Activated T-cell treated with anti-CD3 and anti-CD28 coated beads, Interleukin-2, amount 50 U/mL, for 24 hours (primary cell): ENCODE data around the gene ADD3.

Source experiments
- DNase-seq: peaks from one replicate; pipeline ENCODE4 v3.0.0-alpha.2; 2020
- H3K27ac Mint-ChIP-seq: 2 replicates; pipeline ENCODE4 v1.8.0; 2020; ENCODE audit warnings: mild to moderate bottlenecking, mixed read lengths
- H3K27me3 Mint-ChIP-seq: 2 replicates; pipeline ENCODE4 v1.8.0; 2020; ENCODE audit warnings: mixed read lengths
- H3K36me3 Mint-ChIP-seq: 2 replicates; pipeline ENCODE4 v1.8.0; 2020; ENCODE audit warnings: low read depth, mixed read lengths
- H3K4me1 Mint-ChIP-seq: 2 replicates; pipeline ENCODE4 v1.8.0; 2020; ENCODE audit warnings: low read depth, mixed read lengths
- H3K4me3 Mint-ChIP-seq: 2 replicates; pipeline ENCODE4 v1.8.0; 2020; ENCODE audit warnings: mild to moderate bottlenecking, moderate library complexity, mixed read lengths
- H3K9me3 Mint-ChIP-seq: 2 replicates; pipeline ENCODE4 v1.8.0; 2020; ENCODE audit warnings: mixed read lengths

The ADD3 gene

GRCh38 chr10:110007701-110008517, at the start of gene ADD3:
ADD3 (plus strand) TSS chr10:110007984; CDS start chr10:110100654, 92,670 bp downstream.
- Mint-ChIP-seq H3K36me3 (peaks cover 8% of the 10 kb centered on the region), H3K4me3 (no peak within 1 kb of the TSS), H3K27me3 (no peaks in the 10 kb centered on the region), H3K27ac (no peak within 1 kb of the TSS), H3K9me3 (no peaks in the 10 kb centered on the region), H3K4me1 (peaks cover 47% of the 10 kb centered on the region)
- DNase-seq: peak; percentile 93

GRCh38 chr10:109958059-109958458, 49.7 kb upstream of the ADD3 start:
- H3K4me1 Mint-ChIP-seq: peaks cover 6% of the 10 kb centered on the region
- no peaks in the 10 kb centered on the region for H3K27me3 Mint-ChIP-seq
- no peak for DNase-seq
- H3K9me3 Mint-ChIP-seq: no peaks in the 10 kb centered on the region
- H3K4me3 Mint-ChIP-seq: no peak overlapping the region
- no peaks in the 10 kb centered on the region for H3K36me3 Mint-ChIP-seq
- H3K27ac Mint-ChIP-seq: no peak overlapping the region

- H3K4me1 Mint-ChIP-seq: peaks cover 6% of the 10 kb centered on the region
- no peak overlapping the region for H3K4me3 Mint-ChIP-seq
- no peaks in the 10 kb centered on the region for H3K27me3 Mint-ChIP-seq
- H3K36me3 Mint-ChIP-seq: no peaks in the 10 kb centered on the region
- no peaks in the 10 kb centered on the region for H3K9me3 Mint-ChIP-seq
- H3K27ac Mint-ChIP-seq: no peak overlapping the region
- no peak for DNase-seq
Measured at GRCh38 chr10:109959259-109960145, 48.3 kb upstream of the ADD3 start.

GRCh38 chr10:109960682-109961081, 47.1 kb upstream of the ADD3 start:
- Mint-ChIP-seq H3K9me3 (no peaks in the 10 kb centered on the region), H3K4me1 (peaks cover 6% of the 10 kb centered on the region), H3K36me3 (no peaks in the 10 kb centered on the region), H3K27me3 (no peaks in the 10 kb centered on the region), H3K4me3 (no peak overlapping the region), H3K27ac (no peak overlapping the region)
- DNase-seq: no peak

GRCh38 chr10:109961174-109962001, 46.4 kb upstream of the ADD3 start:
- Mint-ChIP-seq H3K9me3 (no peaks in the 10 kb centered on the region), H3K4me1 (peaks cover 5% of the 10 kb centered on the region), H3K36me3 (no peaks in the 10 kb centered on the region), H3K27me3 (no peaks in the 10 kb centered on the region), H3K27ac (no peak overlapping the region), H3K4me3 (no peak overlapping the region)
- no peak for DNase-seq

GRCh38 chr10:109962247-109962646, 45.5 kb upstream of the ADD3 start:
- Mint-ChIP-seq H3K4me3 (no peak overlapping the region), H3K27me3 (no peaks in the 10 kb centered on the region), H3K9me3 (no peaks in the 10 kb centered on the region), H3K36me3 (no peaks in the 10 kb centered on the region), H3K27ac (no peak overlapping the region), H3K4me1 (no peaks in the 10 kb centered on the region)
- DNase-seq: no peak

DNA sequence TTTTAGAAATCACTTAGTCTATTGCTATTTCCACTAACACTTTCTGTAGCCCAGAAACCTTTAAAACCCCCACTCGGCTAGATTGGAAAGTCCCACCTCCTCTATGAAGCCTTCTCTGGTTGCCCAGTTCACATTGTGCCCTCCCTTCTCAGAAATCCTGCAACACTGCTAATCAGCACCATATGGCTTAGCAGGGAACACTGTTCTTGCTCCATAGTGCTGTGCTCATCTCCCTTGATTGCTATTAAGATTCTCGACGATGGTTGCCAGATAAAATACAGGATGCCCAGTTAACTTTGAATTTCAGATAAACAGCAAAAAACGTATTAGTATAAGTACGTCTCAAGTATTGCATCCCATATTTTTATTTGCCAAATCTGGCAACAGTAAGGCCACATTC, 44.3 kb upstream of the ADD3 start:
- H3K4me1 Mint-ChIP-seq: no peaks in the 10 kb centered on the region
- no peaks in the 10 kb centered on the region for H3K27me3 Mint-ChIP-seq
- H3K36me3 Mint-ChIP-seq: no peaks in the 10 kb centered on the region
- no peaks in the 10 kb centered on the region for H3K9me3 Mint-ChIP-seq
- DNase-seq: no peak
- H3K27ac Mint-ChIP-seq: no peak overlapping the region
- no peak overlapping the region for H3K4me3 Mint-ChIP-seq

DNA sequence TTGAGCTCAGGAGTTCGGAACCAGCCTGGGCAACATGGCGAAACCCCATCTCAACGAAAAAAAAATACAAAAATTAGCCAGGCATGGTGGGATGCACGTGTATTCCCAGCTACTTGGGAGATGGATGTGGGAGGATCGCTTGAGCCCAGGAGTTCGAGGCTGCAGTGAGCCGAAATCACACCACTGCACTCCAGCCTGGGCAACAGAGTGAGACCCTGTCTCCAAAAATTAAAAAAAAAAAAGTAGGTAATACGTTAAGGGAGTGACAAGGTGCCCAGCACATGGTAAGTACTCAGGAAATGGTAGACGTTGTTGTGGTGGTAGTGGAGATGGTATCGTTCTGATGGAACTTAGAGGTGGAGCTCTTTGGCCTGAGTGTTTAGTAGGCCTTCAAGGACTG, 43.5 kb upstream of the ADD3 start:
- Mint-ChIP-seq H3K27me3 (no peaks in the 10 kb centered on the region), H3K27ac (no peak overlapping the region), H3K4me1 (no peaks in the 10 kb centered on the region), H3K36me3 (no peaks in the 10 kb centered on the region), H3K9me3 (no peaks in the 10 kb centered on the region), H3K4me3 (no peak overlapping the region)
- DNase-seq: no peak

DNA sequence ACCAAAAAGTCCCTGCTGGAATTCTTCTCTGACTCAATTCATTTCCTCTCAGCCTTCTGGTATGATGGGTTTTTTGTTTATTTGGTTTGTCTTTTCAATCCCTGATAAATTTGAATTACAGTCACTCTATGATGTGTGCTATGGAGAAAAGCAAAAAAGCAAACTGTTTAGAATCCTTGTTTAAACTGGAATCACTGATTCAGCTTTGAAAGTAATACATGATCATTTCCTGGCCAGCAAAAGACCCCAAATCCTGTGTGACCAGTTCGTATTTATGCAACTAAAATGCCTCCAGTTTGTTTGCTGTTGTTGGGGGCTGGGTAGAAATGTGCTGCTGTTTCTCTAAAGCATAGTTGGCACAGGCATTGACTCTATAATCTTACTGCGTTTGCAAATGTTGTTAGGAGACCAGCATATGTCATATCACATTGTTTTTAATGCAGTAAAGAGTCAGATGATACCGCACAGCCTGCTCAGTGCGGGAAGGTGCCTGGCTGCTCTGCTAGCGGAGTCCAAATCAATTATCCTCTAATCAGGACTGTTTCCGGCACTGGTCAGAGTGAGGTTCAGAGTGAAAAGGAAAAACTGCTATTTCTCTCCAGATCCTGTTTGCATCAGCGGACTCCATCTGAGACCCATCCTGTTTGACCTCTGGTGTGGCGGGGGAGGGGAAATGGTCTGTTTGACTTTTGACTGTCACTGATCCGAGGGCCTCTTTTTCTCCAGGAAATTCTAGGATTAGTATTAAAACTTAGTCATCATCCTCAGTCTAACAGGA, 40.6 kb upstream of the ADD3 start:
- Mint-ChIP-seq H3K9me3 (no peaks in the 10 kb centered on the region), H3K4me1 (no peaks in the 10 kb centered on the region), H3K27me3 (no peaks in the 10 kb centered on the region), H3K36me3 (no peaks in the 10 kb centered on the region), H3K27ac (no peak overlapping the region), H3K4me3 (no peak overlapping the region)
- DNase-seq: no peak

GRCh38 chr10:109967739-109968088, 40.1 kb upstream of the ADD3 start:
- Mint-ChIP-seq H3K27me3 (no peaks in the 10 kb centered on the region), H3K4me1 (no peaks in the 10 kb centered on the region), H3K36me3 (no peaks in the 10 kb centered on the region), H3K4me3 (no peak overlapping the region), H3K27ac (no peak overlapping the region), H3K9me3 (no peaks in the 10 kb centered on the region)
- no peak for DNase-seq

DNA sequence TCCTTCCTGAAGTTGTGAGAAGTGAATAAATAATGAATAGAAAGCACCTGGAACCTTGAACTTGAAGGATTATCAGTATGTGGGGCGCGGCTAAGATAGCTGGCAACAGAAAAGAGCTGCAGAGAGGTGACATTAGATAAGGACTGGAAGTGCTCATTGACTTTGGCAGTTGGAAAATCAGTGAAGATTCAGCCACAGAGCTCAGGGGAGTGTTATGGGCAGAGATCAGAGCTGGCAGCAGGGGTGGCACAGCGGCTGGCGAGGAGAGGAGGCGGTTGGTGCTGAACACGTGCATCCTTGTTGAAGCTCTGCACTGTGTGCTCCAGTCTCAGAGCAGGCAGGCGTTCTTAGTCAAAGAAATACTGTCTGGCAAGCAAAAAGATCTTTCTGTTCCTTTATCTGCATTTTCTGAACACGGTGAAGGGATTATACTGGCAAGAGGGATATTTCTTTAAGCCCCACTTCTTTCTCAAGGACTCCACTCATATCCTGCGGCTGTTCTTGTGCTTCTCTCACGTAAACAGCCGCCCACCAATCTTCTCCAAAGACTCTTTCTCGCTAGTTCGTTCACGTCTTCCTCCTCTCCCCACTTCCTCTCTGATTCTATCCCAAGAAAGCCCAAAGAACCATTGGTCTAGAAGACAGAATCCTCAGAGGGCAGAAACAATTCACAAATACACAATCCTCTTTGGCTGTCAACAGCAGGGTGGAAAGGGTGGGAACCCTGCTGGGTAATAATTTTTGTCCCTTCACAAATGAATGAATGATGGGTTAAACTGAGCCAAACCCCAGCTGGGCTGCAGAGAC, 38.6 kb upstream of the ADD3 start:
- H3K9me3 Mint-ChIP-seq: no peaks in the 10 kb centered on the region
- H3K36me3 Mint-ChIP-seq: no peaks in the 10 kb centered on the region
- DNase-seq: no peak
- H3K4me1 Mint-ChIP-seq: no peaks in the 10 kb centered on the region
- no peaks in the 10 kb centered on the region for H3K27me3 Mint-ChIP-seq
- H3K27ac Mint-ChIP-seq: no peak overlapping the region
- no peak overlapping the region for H3K4me3 Mint-ChIP-seq

DNA sequence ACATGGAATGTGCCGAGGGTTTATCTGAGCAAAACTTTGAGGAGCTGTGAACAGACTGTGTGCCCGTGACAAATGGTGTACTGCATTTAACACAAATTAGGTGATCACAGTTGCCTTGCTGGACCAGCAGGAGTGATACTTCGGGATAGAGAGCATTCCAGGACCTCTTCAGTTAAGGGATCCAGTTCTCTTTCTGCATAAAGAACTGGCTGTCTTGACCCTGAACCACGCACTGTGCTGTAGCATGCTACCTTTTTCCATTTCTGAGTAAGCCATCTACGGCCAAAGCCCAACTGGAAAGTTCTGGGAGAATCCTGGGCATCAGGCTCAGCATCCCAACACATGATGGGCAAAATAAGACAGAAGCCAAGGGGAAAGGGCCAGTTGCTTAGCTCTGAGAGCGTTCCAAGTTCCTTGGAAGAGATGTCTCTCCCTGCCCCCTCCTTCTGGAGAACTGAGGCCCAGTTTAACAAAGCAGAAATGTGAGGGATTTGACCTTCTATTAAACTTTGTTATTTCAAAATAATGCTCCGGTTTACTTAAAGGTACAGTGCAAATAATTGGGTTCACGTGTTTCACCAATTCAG, 37.9 kb upstream of the ADD3 start:
- Mint-ChIP-seq H3K27me3 (no peaks in the 10 kb centered on the region), H3K9me3 (no peaks in the 10 kb centered on the region), H3K4me1 (no peaks in the 10 kb centered on the region), H3K4me3 (no peak overlapping the region), H3K27ac (no peak overlapping the region), H3K36me3 (no peaks in the 10 kb centered on the region)
- DNase-seq: no peak

GRCh38 chr10:109971634-109972033, 36.1 kb upstream of the ADD3 start:
- Mint-ChIP-seq H3K4me1 (peaks cover 1% of the 10 kb centered on the region), H3K27ac (no peak overlapping the region), H3K4me3 (no peak overlapping the region), H3K27me3 (no peaks in the 10 kb centered on the region), H3K36me3 (no peaks in the 10 kb centered on the region), H3K9me3 (no peaks in the 10 kb centered on the region)
- no peak for DNase-seq
